ENCODE measurements around the gene SNX1.

Gene SNX1

DNA sequence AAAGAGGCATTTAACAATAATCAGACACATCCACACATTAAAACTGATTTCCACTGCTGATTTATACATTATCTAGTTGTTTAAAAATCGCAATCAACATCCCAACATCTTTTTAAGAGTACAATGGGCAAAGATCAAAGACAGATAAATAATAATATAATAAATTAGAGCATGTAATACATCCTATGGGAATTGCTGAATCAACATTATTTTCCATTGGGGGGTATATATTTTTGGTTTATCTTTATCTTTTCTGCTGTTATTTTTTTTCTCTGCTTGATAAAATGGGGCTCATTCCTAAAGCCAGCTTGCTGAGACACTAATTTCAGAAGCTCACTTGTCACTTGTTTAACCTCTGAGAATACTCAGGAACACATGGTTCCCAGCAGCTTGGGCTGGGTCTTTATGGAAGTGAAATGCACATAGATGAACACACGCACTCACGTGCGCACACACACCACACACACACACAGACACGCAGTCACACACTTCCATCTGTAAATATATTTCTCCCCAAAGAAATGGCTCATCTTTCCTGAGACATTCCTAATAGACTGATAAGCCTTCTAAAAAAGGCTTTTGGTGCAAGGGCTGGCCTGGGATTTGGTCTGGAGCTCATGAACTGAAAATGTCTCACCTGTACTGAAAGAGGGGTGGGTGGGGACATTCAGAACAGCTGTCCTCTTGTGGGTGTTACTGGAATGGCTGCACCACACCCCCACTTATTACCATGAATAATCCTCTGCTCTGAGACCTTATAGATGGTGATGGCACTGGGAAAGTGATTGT lies 70.5 kb downstream of the SNX1 start:
- no peak for DNase-seq

DNA sequence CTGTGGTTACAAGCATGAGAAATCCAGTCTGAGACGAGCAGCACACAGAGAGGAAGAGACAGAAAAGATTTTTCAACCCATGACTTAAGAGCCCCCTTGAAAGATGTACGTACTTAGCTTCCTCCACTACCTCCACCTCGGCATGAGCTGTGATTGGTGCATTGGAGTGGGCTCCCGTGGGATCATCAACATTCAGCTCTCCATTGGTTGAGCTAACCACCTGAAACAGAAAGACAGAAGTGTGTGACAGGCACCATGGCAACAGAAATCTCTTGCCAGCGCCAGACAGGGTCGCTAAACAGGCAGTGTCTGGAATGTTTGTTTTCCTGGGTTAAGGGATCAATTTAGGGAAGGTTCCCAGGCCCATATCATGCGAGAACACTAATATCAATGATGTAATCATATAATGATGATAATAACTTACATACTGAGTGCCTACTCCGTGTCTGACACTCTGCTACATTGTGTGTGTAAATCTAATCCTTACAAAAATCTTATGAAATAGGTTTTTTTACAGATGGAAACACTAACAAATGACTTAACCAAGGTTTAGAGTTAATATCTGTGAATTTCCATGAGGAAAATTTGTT lies 84.5 kb downstream of the SNX1 start:
- DNase-seq, result no peak

DNA sequence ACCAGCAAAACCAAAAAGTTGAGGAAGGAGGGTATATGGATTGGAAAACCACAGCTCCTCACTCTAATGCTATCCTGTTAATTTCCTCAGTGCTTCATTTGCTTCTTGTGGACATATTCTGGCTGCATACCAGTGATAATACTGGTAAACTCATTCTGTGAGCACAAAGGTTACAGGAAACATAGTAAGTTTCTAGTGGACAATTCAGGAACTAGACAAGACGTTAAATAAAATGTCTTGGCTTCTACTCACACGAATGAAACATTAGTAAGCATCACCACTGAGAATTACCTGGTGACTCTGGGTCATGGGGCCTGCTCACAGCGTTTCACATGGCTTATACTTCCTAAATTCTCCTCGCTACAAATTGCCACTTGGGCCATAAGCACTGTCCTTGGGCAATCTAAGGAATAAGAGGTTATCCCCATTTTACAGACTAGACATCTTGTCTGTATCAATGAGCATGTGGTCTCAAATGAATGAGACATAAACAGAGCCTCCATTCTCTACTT lies 87.1 kb downstream of the SNX1 start:
- DNase-seq, result no peak

DNA sequence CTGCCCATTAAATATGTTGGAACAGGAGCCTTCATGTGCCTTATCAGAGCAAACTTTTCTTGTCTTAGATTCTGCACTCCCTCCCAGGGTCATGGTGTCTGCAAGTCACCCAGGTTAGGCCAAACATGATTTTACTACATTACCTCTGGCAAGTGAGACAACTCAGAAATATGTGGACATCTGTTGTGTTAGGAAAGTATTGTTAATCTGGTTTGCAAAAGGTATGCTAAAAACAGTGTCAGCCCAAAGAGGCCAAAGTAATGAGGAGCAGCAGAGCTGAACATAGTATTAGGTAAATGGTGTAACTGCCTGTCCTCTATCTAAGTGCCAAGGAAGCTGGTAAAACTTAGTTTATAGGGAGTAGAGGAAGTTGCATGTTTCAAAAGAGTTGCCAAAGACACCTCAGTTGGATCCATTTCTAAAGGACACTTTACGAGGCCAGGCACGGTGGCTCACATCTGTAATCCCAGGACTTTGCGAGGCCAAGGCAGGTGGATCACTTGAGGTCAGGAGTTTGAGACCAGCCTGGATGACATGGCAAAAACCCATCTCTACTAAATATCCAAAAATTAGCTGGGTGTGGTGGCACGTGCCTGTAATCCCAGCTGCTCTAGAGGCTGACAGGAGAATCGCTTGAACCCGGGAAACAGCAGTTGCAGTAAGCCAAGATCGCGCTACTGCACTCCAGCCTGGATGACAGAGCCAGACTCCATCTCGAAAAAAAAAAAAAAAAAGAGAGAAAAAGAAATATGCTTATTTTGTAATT lies 89.5 kb downstream of the SNX1 start:
- no peak for DNase-seq

- no peak for DNase-seq
Observed at GRCh38 chr15:64187396-64188191, 91.8 kb downstream of the SNX1 start.
